Skeletal muscle satellite cell (primary cell): ENCODE results near the gene TMEM132D.

Experiments used
- H3K27me3 ChIP-seq: 2 replicates; pipeline ENCODE4 v1.7.0; 2013; ENCODE audit warnings: low read length; ENCODE audit not compliant: control insufficient read depth, insufficient read depth
- H3K36me3 ChIP-seq: 2 replicates; pipeline ENCODE4 v1.7.0; 2013; ENCODE audit warnings: mild to moderate bottlenecking, control low read depth, low read length; ENCODE audit not compliant: insufficient read depth
- H3K4me1 ChIP-seq: 2 replicates; pipeline ENCODE4 v1.7.0; 2013; ENCODE audit warnings: low read length; ENCODE audit not compliant: control insufficient read depth, insufficient read depth
- H3K4me2 ChIP-seq: 2 replicates; pipeline ENCODE4 v1.7.0; 2013; ENCODE audit warnings: mild to moderate bottlenecking, low read length
- H3K4me3 ChIP-seq: 2 replicates; pipeline ENCODE4 v1.7.0; 2013; ENCODE audit warnings: low read length
- H3K9ac ChIP-seq: 2 replicates; pipeline ENCODE4 v1.7.0; 2013; ENCODE audit warnings: mild to moderate bottlenecking, low read depth, low read length, moderate library complexity
- H3K9me3 ChIP-seq: replicated peaks from 2 replicates; pipeline ENCODE4 v1.7.0; 2013; ENCODE audit warnings: mild to moderate bottlenecking, control low read depth, low read length

Gene TMEM132D

DNA sequence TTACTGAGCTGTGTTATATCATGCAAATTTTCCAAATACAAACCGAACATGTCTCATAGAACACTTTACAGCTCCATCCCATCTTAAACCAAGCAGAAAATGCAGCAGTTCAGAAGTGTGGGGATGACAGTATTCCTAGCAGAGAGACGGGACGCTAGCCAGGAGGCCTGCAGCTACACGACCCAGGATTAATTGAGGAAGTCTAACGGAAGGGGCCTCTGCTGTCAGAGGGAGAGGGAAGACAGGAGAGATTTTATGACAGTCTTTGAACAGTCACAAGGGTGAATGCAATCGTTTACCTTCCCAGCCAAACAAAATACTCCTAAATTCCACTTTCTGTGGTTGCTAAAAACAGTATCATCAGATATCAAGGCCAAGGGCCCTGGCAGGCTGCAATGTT, 261.9 kb downstream of the TMEM132D start:
- Histone ChIP-seq H3K36me3 (no peaks in the 10 kb centered on the region), H3K4me2 (no peak overlapping the region), H3K4me3 (no peak overlapping the region), H3K9ac (no peak overlapping the region), H3K27me3 (no peaks in the 10 kb centered on the region), H3K9me3 (no peaks in the 10 kb centered on the region), H3K4me1 (no peaks in the 10 kb centered on the region)

DNA sequence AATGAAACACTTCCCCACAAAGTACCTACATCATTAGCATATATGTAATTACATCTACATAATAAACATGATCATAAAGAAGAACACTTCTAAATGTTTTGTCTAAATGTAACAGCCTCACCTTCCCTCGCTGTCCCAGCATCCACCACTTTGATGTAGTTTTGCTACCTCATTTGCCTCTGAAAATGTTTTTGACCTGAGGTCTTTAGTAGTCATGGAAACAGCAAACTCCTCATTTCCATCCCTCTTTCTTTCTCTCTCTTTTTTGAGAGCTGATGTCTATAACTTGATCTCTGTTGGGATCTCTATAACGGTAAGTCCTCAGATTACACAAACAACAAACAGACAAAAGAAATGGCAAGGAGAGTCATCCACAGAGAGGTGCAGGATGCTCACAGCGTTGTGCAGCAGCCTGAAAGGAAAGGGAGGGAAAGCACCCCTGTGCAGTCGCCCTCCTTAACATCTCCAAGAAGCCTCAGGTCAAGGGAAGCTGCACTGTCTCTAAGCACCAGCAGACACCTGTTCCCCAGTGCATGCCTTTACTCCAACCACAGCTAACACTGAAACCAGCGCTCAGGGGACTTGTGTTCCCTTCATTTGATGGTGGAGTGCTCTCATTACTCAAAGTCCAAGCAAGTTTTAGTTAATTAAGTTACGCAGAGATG, 268.7 kb downstream of the TMEM132D start:
- H3K9me3 ChIP-seq = no peaks in the 10 kb centered on the region
- H3K36me3 ChIP-seq = no peaks in the 10 kb centered on the region
- no peaks in the 10 kb centered on the region for H3K27me3 ChIP-seq
- no peak overlapping the region for H3K4me2 ChIP-seq
- no peaks in the 10 kb centered on the region for H3K4me1 ChIP-seq
- H3K4me3 ChIP-seq = no peak overlapping the region
- H3K9ac ChIP-seq = no peak overlapping the region

GRCh38 chr12:129631316-129631715, 272.5 kb downstream of the TMEM132D start:
- no peak overlapping the region for H3K9ac ChIP-seq

DNA sequence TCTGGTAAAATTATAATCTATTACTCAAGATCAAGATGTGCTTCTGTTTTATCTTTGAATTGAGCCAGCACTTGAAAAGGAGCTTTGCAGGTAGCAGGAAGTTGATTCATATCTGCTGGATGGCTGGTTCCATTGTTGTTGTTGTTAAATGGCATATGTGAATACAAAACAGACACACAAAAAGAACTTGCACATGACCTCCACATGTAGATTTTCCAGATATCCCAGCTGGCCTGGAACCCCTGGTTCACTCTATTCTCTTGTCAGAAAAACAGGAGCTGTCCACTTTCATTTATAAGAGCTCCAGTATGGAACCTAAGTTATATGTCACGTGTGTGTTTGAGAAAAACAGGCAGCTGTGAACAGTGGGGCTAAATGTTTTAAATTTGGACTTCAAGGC, 273.9 kb downstream of the TMEM132D start:
- no peak overlapping the region for H3K9ac ChIP-seq
- no peak overlapping the region for H3K4me2 ChIP-seq
- H3K4me1 ChIP-seq = no peaks in the 10 kb centered on the region
- no peaks in the 10 kb centered on the region for H3K27me3 ChIP-seq
- H3K36me3 ChIP-seq = no peaks in the 10 kb centered on the region
- no peak overlapping the region for H3K4me3 ChIP-seq
- H3K9me3 ChIP-seq = no peaks in the 10 kb centered on the region

More at GRCh38 chr12:129631316-129631715, 272.5 kb downstream of the TMEM132D start:
- H3K9me3 ChIP-seq = no peaks in the 10 kb centered on the region
- H3K4me3 ChIP-seq = no peak overlapping the region
- no peaks in the 10 kb centered on the region for H3K36me3 ChIP-seq
- no peak overlapping the region for H3K4me2 ChIP-seq
- H3K4me1 ChIP-seq = no peaks in the 10 kb centered on the region
- no peaks in the 10 kb centered on the region for H3K27me3 ChIP-seq

DNA sequence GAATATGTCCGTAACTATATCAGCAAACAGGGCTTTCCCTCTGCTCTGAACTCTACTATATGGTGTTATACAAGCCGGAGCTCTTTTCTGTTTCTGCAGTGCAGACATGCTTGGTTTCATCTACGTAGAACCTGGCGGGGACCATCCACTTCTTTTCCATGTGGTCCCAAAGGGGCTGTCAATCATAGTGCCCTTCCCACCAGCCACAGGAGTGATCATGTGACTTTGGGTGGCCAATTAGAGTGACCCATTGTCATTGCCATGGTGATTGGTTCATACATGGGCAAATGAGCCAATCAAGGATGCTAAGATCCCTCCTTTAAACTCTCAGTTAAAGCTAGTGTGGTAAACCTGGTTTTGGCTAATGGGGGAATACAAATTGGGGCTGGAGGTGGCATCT, 281.3 kb downstream of the TMEM132D start:
- no peaks in the 10 kb centered on the region for H3K9me3 ChIP-seq
- no peak overlapping the region for H3K4me2 ChIP-seq
- H3K36me3 ChIP-seq = no peaks in the 10 kb centered on the region
- H3K9ac ChIP-seq = no peak overlapping the region
- H3K4me1 ChIP-seq = no peaks in the 10 kb centered on the region
- H3K27me3 ChIP-seq = no peaks in the 10 kb centered on the region
- no peak overlapping the region for H3K4me3 ChIP-seq

GRCh38 chr12:129619271-129619670, 284.6 kb downstream of the TMEM132D start:
- Histone ChIP-seq H3K9me3 (no peaks in the 10 kb centered on the region), H3K27me3 (no peaks in the 10 kb centered on the region), H3K4me1 (peaks cover 12% of the 10 kb centered on the region), H3K9ac (no peak overlapping the region), H3K4me3 (no peak overlapping the region), H3K4me2 (no peak overlapping the region), H3K36me3 (no peaks in the 10 kb centered on the region)

DNA sequence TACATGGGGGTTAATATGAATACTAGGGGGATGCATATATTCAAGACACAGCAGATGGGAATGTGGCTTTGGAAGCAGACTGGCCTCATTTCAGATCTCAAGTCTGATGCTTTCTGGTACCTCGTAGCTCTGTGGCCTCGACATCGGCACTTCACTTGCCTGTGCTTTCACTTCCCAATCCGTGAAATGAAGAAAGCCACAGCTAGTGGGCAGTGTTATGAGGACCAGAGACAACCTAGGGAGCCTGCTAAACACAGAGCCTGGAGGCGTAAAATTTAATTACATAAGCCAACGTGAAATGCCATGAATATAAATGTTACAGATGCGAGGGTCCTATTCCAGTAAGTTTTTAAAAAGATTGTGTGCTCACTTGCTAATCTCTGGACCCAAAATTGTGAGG, 286.0 kb downstream of the TMEM132D start:
- Histone ChIP-seq H3K9ac (no peak overlapping the region), H3K9me3 (no peaks in the 10 kb centered on the region), H3K27me3 (no peaks in the 10 kb centered on the region), H3K36me3 (no peaks in the 10 kb centered on the region), H3K4me3 (no peak overlapping the region), H3K4me1 (peaks cover 16% of the 10 kb centered on the region), H3K4me2 (no peak overlapping the region)

DNA sequence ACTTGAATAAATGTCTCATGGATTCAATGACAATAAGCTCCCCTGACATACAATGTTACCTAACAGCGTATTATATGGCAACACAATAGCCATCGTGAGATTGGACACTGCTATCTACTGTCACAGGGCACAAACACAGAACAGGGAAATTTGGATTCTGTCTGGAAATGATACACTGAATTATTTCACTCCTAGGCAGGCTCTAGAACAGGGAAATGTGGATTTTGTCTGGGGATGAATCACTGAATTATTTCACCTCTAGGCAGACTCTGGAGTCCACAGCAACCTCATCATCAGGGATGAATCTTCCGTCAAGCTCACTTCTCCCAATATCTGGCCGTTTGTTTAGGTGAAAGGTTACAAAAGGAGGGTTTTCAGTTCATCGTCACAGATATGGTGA, 288.8 kb downstream of the TMEM132D start:
- Histone ChIP-seq H3K36me3 (no peaks in the 10 kb centered on the region), H3K4me2 (peak overlapping the region; percentile 72), H3K4me3 (peak overlapping the region; percentile 41), H3K27me3 (no peaks in the 10 kb centered on the region), H3K9me3 (no peaks in the 10 kb centered on the region), H3K4me1 (peaks cover 16% of the 10 kb centered on the region), H3K9ac (peak overlapping the region; percentile 56)

DNA sequence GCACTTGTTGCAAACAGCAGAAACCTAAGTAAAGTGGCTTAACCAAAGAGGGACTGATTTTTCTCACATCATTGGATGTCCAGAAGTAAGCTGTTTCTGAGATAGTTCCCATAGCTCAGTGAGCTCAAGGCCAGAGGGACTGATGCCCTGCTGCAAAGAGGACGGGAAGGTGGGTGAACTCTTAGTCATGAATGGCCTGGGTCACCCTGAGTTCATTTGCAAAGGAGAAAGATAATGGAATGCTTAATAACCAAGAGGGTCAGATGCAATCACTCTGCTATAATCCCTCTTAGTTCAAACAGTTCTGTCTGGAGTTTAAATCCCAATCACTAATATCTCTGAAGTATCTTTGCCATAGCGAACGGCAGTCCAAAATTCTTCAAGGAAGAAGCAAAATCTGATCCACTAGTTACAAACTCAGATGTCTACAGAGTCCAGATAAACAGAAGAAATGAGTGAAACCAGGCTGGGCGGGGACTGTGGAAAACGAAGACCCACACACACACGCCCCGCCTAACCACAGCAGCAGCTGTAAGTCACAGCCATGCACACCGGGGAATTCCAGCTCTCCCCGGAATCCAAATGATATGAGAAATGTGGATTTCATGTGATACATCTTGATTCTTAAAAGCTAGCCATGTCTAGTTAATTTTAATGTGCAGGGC, 289.5 kb downstream of the TMEM132D start:
- H3K36me3 ChIP-seq = no peaks in the 10 kb centered on the region
- no peaks in the 10 kb centered on the region for H3K9me3 ChIP-seq

DNA sequence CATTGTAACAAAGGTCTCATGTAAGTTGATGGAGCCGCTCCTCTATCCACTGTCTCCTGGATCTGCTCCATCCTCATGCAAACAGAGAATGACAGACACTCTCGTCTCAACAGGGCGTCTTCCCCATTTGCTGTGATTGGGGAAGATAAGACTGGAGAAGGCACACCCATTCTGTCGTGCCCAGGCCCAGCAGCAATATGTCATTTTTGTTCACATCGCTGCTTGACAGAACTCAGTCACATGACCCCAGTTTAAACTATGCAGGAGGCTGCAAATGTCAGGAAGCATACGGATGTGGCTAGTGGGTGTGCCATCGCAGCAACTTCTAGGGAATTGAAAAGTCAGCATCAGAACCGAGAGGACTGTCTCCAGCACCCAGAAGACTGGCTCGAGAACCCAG, 290.5 kb downstream of the TMEM132D start:
- Histone ChIP-seq H3K36me3 (no peaks in the 10 kb centered on the region), H3K9ac (no peak overlapping the region), H3K27me3 (no peaks in the 10 kb centered on the region), H3K4me1 (peaks cover 19% of the 10 kb centered on the region), H3K4me2 (no peak overlapping the region), H3K4me3 (no peak overlapping the region), H3K9me3 (no peaks in the 10 kb centered on the region)

More for the DNA sequence above, 289.5 kb downstream of the TMEM132D start:
- peak overlapping the region; percentile 41 for H3K4me3 ChIP-seq
- H3K9ac ChIP-seq = peak overlapping the region; percentile 56
- H3K27me3 ChIP-seq = no peaks in the 10 kb centered on the region
- peaks cover 16% of the 10 kb centered on the region for H3K4me1 ChIP-seq
- H3K4me2 ChIP-seq = peak overlapping the region; percentile 72

- Histone ChIP-seq H3K9me3 (no peaks in the 10 kb centered on the region), H3K4me3 (no peak overlapping the region), H3K36me3 (no peaks in the 10 kb centered on the region), H3K4me2 (no peak overlapping the region), H3K27me3 (no peaks in the 10 kb centered on the region), H3K9ac (no peak overlapping the region), H3K4me1 (peaks cover 40% of the 10 kb centered on the region)
Measured at GRCh38 chr12:129610601-129611120, 293.2 kb downstream of the TMEM132D start.

GRCh38 chr12:129607756-129608155, 296.1 kb downstream of the TMEM132D start:
- peak overlapping the region; percentile 62 for H3K9ac ChIP-seq

More at GRCh38 chr12:129607756-129608155, 296.1 kb downstream of the TMEM132D start:
- no peaks in the 10 kb centered on the region for H3K9me3 ChIP-seq
- no peak overlapping the region for H3K4me3 ChIP-seq
- peak overlapping the region; percentile 58 for H3K4me2 ChIP-seq
- peaks cover 25% of the 10 kb centered on the region for H3K4me1 ChIP-seq
- H3K27me3 ChIP-seq = no peaks in the 10 kb centered on the region
- no peaks in the 10 kb centered on the region for H3K36me3 ChIP-seq
